DMS153 (cell line): ENCODE measurements around the gene XPO5.
"Not testable (repeated sequence)": the region's sequence is repeated elsewhere in the genome, so short reads cannot be mapped to it uniquely, and the experiment has no call there.

Experiments
- DNase-seq: peaks from one replicate; lab custom pipeline; 2025; lab: John Stamatoyannopoulos, UW

Gene XPO5

DNA sequence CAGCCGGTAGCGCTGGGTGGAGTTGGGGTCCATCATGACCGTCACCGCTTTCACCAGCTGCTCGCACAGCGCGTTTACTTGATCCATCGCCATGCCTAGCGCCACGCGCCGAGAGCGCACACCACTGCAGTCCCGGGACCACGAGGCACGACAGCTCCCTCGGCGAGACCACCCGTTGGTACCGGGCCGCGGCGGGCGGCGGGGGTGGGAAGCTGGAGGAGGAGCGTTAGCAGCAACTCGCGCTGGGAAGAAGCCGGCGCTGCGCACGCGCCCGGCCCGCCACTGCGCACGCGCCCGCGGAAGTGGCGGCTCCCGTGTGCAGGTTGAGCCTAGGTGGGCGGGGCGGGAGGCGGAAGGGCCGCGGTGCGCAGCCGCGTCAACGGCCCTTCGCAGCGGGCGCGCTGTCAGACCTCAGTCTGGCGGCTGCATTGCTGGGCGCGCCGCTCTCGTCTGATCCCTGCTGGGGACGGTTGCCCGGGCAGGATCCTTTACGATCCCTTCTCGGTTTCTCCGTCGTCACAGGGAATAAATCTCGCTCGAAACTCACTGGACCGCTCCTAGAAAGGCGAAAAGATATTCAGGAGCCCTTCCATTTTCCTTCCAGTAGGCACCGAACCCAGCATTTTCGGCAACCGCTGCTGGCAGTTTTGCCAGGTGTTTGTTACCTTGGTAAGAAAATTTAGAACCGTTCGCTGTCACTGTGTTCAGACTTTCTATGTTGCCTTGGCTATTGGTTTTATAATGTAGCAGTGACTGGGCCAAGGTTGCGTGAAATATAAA lies at the start of gene XPO5, which contains the start of gene POLH:
Gene XPO5, minus strand, starts transcription at position 267 of the 780 bp plus-strand sequence. Its CDS starts 174 bp downstream, at position 93.
Gene POLH, plus strand, starts transcription at position 414 of the 780 bp plus-strand sequence. CDS start 6,135 bp downstream, outside the sequence.
- DNase-seq: peak; percentile 85

DNA sequence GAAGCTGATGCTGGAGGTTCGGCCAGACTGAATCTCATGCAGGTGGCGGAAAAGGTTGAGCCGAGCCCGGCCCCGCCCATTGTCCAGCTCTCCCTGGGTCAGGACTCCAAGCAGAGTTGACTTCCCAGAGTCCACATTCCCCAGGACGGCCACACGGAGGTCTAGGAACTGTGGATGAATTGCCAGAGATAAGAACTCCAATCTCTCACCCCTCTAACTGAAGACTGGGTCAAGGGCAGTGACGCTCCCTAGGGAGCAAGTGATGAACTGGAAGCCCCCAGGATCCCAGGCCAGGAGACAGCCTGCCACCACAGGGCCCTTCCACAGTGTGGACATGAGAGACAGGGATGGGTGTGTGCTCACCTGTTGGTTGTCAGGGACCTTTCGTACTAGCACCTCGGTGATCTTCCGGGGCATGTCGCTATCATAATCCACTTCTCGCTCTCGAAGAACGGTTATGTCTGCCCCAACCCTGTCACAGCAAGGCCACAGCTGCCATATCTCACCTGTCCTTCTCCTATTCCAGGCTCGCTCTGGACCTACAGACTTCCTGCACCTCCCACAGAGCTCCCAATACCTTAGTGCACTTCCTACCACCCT lies 49.7 kb upstream of the XPO5 start:
- no peak for DNase-seq

DNA sequence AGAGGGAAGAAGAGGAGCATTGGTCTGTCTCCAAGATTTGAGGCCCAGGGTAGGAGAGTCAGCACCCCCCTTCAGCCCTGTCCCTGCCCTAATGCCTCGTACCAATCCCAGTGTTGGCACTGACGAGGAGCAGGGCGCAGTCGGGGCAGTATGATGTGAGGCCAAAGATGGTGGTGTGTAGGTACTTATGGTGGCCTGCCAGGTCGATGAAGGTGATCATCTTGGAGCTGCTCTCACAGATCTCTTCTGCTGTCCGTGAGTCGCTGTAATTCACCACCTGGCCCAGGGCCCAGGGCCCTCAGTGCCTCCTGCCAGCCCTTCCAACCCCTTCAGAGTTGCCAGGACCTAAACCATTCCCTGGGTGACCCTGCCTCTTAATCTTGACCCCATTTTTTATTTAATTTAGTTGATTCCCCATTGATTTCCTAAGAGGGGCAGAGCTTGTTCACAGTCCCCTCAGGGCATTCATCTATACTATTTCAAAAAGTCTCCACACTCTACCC lies 49.0 kb upstream of the XPO5 start:
- no peak for DNase-seq

DNA sequence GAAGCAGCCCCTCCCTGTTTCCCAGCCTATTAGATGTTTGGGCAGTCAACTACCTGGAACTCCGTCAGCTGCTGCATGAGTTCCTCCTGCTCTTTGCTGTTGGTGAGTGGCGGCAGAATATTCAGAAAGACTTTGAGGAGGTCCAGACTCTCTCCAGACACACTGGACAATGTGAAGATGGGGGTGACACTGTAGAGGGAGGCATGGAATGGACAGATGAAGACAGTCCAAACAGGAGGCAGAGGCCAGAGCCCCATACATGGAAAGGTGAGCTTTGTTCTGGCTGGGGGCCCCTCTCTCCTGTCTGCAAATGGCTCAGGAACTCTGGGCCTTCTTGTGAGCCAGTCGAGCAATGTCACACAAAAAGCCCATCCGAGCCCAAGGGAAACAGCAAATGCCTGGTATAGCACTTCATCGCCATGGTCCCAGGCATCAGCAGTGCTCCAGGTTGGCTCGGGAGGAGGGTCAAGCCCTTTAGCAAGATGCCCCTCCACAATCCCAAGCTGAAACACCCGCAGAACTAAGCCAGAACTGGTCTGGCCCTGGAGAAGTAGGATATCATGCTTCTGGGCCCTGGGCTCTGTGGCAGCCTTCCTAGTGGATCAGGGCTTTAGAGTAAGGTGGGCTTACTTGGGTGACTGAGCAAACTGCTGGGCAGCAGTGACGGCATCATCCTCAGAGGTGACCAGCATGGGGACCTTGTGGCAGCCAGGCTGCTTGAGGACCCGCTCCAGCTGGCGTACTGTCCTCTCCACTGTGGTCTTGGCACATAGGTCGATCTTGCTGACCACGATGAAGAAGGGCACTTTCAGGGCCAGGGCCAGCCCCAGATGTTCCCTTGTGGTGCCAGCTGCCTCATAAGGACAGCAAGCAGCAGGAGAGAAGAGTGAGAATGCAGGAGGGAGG lies 48.3 kb upstream of the XPO5 start:
- DNase-seq: no peak

DNA sequence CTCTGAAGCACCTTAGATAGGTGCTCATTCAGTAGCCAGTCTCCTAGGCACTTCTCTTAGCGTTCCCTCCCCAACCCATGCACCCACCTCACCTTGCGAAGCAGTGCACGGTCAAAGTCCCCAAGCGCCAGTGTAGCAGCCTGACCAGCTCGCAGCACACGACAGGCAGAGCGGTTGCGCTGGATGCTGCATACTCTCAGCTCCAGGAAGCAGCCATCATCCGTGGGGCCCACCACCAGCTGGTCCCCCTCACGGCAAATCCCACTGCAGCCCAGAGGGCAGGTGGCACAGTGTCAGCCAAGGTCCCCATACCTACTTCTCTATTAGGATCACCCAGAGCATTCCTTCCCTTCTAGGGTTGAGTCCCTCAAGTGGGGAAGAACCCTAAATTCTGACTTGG lies 46.7 kb upstream of the XPO5 start:
- no peak for DNase-seq

DNA sequence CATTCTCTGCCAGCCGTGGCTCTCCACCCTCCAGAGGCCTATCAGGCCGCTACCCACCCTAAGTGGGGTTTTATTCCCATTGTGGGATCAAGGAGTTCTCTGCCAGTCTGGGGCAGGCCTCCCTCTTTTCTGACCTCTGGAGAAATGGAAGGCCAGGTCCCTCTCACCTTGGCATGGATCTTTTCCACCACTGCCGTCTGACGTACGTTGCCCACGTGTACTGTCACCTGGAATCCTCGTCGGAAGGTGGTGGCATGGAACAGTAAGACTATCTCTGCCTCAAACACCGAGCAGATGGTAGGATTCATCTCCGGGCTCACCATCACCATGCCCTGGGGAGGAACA lies 46.0 kb upstream of the XPO5 start:
- DNase-seq: no peak

DNA sequence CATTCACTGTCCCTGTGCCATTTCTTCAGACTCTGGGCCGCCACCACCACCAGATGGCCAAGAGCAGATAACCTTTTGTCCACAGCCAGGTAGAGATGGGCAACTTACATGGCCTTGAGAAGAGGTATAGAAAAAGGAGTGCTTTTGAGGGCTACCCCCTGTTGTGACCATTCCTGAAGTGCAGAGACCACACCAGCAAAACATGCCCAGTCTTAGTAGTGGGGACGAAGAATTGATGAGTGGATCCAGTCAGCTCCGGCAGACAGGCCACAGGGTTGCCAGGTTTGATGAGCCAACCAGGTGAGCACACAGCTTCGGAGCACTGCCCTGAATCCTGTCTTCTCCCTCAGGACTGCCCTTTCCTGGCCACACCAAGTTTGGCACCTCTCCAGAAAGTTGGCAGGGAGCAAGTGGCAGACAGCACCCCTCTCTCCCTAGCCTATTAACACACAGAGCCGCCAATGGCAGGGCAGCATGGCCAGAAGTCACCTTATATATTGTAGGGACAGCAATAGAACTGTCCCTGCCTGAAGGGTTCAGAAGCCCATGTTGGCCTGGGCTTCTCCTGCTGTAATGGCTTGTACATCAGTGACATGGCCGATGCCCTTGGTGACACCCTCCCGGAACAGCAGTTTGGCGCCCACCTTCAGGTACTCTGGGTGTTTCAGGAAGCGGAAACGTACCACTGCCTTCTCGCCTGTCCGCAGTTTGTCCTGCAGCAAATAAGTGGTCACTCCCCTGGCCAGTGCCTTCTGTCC lies 45.4 kb upstream of the XPO5 start:
- no peak for DNase-seq

DNA sequence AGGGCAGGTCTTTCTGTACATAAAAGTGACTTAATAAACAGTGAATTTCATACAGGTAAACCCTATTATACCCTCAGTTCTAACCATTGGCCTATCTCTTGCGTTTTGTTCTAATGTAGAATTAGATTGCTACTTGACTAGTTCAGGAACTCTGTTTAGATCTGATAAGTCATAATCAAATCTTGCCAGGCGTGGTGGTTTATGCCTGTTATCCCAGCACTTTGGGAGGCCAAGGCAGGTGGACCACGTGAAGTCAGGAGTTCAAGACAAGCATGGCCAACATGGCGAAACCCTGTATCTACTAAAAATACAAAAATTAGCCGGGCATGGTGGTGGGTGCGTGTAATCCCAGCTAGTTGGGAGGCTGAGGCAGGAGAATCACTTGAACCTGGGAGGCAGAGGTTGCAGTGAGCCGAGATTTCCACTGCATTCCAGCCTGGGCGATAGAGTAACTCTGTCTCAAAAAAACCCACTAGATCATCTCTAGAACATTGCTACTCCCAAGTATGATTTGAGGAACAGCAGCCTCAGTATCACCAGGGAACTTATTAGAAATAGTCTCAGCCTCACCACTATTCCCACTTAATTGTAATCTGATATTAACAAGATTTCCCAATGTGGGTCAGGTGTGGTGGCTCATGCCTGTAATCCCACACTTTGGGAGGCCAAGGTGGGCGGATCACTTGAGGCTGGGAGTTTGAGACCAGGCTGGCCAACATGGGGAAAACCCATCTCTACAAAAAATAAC lies 41.1 kb upstream of the XPO5 start:
- no peak for DNase-seq

DNA sequence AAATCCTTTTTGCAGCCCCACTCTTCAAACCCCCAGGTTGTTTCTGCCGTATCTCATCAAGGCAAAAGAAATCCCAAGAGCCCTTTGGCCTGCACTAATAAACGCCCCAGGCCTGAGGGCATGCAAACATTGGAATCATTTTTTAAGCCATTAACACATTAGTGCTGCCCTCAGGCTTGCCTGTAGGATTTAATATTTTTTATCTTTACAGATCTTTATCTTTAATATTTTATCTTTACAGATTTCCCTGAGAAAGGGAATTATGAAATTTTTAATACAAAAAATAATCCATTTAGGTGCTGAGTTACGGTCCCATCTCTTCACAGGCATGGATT lies 38.5 kb upstream of the XPO5 start:
- DNase-seq: no peak

DNA sequence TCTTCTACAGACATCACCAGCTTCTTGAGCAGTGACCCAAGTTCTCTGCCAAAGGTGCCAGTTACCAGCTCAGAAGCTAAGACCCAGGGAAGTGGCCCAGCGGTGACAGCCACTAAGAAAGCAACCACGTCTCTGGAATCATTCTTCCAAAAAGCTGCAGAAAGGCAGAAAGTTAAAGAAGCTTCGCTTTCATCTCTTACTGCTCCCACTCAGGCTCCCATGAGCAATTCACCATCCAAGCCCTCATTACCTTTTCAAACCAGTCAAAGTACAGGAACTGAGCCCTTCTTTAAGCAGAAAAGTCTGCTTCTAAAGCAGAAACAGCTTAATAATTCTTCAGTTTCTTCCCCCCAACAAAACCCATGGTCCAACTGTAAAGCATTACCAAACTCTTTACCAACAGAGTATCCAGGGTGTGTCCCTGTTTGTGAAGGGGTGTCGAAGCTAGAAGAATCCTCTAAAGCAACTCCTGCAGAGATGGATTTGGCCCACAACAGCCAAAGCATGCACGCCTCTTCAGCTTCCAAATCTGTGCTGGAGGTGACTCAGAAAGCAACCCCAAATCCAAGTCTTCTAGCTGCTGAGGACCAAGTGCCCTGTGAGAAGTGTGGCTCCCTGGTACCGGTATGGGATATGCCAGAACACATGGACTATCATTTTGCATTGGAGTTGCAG lies 38.0 kb upstream of the XPO5 start:
- DNase-seq: no peak

DNA sequence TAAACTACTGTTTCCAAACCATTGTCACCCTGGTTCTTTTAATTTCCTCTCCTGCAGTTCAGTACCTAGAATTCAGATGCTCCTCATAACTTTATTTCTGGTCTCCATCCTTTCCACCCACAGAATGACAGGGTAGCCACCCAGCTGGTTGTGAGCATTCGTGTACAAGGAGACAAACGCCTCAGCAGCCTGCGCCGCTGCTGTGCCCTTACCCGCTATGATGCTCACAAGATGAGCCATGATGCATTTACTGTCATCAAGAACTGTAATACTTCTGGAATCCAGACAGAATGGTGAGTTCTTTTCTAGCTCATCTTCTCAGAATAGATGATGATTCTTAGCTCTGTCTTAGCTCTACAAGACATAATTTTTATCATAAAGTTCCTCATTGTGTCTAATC lies 34.6 kb upstream of the XPO5 start:
- DNase-seq: no peak

DNA sequence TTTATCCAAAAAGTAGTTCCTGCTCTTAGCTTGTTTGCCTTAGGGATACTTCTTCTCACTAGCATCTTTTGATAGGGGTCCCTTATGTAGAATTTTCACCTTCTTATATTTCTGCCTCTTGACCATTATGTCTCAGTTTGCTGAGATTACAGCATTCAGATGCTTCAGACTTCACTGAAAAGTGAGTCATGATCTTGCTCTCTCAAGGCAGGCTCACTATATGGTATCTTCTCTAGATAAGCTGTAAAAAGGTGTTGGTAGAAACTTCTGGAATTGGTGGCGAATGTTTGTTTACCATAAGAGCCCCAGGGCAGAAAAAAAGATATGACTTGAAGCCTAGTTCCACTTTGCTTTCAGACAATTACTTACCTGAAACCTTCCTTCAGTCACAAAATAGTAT lies 33.6 kb upstream of the XPO5 start:
- no peak for DNase-seq

DNA sequence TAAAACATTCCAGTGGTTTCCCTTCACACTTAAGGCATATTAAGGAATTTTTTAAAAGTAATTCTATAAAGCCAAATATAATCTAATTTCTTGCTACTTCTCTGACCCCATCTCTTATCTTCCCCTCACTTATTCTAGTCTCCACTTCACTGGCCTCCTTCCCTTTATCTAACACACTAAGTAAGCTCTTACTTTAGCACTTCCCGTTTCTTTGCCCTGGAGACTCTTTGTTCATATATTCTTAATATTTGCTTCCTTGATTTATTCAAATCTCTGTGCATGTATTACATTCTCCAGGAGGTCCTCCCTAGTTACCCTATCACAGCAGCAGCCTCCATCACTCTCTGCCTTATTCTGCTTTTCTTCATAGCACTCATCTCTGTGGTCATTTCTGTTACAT lies 33.0 kb upstream of the XPO5 start:
- DNase-seq: no peak

DNA sequence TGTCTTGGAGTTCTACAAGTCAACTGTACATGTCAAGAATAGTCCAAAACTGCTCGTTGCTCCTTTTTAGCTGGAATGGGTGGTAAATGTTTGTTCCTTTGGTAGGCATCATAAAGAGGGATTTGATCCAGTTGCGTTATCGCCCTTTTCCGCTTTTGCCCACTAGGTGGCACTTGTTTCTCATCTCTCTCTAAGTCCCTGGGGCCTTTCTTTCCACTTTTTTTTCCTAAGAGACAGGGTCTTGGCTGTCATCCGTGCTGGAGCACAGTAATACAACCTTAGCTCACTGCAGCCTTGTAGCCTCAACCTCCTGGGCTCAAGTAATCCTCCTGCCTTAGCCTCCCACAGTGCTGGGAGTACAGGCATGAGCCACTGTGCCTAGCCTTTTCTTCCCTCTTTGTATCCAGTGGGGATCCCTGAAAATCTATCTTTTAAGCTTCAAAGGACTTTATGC lies 32.5 kb upstream of the XPO5 start:
- peak; percentile 40 for DNase-seq

DNA sequence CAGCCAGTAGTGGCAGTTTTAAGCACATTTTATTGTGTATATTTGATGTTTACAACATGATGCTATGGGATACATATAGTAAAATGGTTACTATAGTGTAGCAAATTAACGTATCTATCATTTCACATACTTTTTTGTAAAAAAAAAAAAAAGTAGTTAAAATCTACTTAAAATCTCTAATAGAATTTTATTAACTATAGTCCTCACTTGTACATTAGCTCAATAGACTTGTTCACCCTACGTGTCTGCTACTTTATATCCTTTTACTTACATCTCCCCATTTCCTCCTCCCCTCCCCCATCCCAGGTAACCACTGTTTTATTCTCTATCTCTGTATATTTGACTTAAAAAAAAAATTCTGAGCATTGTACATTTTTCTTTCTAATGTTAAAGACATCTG lies 30.2 kb upstream of the XPO5 start:
- no peak for DNase-seq

DNA sequence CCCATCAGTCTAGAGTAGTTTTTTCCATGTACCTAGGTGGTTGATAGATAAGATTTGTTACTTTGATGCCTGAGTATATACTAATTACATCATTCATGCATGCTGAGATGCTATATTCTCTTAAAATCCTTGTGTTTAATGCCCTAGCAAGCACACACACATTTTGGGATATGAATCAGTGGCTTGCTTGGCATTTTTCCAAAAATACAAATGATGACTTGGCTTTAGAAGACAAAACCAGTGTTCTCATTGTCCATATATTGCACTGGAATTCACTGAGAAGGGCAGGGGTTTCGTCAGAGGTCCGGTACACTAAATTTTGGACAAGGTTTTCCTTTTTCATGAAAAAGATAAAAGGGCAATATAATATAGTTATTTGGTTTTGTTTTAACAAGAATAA lies 28.3 kb upstream of the XPO5 start:
- no peak for DNase-seq

DNA sequence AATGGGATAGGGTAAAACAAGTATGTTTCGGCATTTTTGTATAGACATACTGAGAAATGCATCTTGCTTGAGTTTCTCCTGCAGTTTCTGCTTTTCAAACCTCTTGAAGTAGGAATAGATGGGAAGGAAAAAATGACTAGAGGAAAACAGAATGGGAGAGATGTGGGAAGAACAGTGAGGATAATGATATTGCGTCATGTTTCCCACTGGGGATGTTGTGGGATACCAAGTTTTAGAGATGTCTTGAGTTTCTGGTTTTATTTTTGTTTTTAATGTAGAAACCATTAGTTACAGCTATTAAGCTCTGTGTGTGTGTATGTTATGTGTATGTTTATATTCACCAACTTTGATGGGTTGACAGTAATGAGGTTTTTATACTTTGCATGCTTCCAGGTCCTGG lies 24.8 kb upstream of the XPO5 start:
- no peak for DNase-seq

DNA sequence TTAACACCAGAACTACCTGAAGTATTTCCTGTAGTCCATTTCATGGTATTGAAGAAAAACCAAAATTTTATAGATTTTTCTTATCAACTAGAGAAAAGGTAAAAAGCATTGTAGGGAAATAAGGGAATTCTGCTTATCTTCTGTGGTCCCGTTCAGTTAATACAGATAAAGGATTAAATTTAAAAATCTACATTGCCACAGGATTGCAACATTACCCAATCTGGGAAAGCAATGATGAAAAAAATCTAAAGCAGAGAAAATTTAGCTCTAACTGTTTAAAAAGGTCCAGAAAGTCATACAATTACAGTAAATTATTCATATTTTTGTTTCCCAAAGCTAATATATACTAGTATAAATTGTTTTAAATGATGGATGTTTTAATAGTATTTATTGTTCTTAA lies 18.1 kb upstream of the XPO5 start:
- DNase-seq: no peak

DNA sequence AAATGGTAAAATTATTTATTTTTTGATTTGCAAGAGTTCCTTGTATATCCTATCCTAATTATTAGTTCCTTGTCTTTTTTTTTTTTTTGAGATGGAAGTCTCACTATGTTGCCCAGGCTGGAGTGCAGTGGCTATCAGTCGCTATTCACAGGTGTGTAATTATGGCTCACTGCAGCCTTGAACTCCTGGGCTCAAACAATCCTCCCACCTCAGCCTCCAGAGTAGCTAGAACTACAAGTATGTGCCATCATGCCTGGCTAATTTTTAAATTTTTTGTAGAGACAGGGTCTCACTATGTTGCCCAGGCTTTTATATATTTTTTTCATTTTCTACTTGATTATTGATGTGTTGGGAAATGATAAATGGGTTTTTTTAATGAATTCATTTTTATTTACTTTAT lies 13.7 kb upstream of the XPO5 start:
- not testable (repeated sequence) for DNase-seq

DNA sequence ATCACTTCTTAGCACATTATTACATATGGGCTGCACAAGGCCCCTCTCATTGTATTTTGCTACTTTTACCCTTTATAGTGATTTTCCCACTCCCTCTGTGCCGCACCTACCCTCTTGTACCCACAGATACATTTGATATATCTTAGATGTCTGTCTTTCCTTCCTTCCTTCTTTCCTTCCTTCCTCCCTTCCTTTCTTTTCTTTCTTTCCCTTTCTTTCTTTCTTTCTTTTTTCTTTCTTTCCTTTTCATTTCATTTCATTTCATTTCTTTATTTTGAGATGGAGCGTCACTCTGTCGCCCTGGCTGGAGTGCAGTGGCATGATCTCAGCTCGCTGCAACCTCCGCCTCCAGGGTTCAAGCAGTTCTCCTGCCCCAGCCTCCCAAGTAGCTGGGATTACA lies 12.4 kb upstream of the XPO5 start:
- DNase-seq: no peak
